B cell (primary cell): ENCODE results near the gene PRAF2. TPM values are rescaled to one million over a fixed set of nuclear protein-coding genes. Genes with fewer than 3 reads are reported as not detected.

ENCODE experiments used
- ATAC-seq: fragments of 200-7000 bp; cut with Tn5 transposase; one replicate; pipeline ENCODE4 v1.10.0; 2021; ENCODE audit warnings: low read depth, mild to moderate bottlenecking, moderate number of reproducible peaks, moderate library complexity
- CTCF ChIA-PET: fragments of 350-600 bp; sonication (Branson Sonifier 250); formaldehyde crosslinking; loops from one replicate; lab custom pipeline; 2021; ENCODE audit warnings: antibody characterized with exemption, inconsistent platforms; lab: Charles Lee
- POLR2A ChIA-PET: fragments of 350-600 bp; sonication (Branson Sonifier 250); formaldehyde crosslinking; loops from one replicate; lab custom pipeline; 2021; ENCODE audit warnings: antibody characterized with exemption; lab: Charles Lee
- DNase-seq: peaks from one replicate; pipeline ENCODE4 v3.0.0; 2013
- H2AFZ ChIP-seq: 2 replicates; pipeline ENCODE4 v1.6.1; 2012; ENCODE audit warnings: mild to moderate bottlenecking, low read depth, low read length; ENCODE audit not compliant: insufficient read depth, poor library complexity, severe bottlenecking
- H3K27ac ChIP-seq, 2 donors: 1 replicate in 1 of 2; 2 replicates in 1 of 2; pipeline ENCODE4 v1.5.1; 2012 to 2013; ENCODE audit warnings: low read length in 2 of 2, mild to moderate bottlenecking in 2 of 2, moderate library complexity in 1 of 2
- H3K27me3 ChIP-seq, 4 experiments: fragments of 200-600 bp in 1 of 4; sonication (generic) in 1 of 4; replicated peaks in 1 of 4; 1 replicate in 2 of 4; 2 replicates in 2 of 4; pipeline versions ENCODE4 v1.6.1 to v1.7.0; 2013 to 2016; ENCODE audit warnings: low read length in 3 of 4, mild to moderate bottlenecking in 2 of 4, mixed read lengths in 1 of 4, moderate library complexity in 1 of 4; ENCODE audit not compliant: insufficient read depth in 4 of 4, control insufficient read depth in 3 of 4; ENCODE audit errors: control extremely low read depth in 1 of 4
- H3K36me3 ChIP-seq, 2 experiments: replicated peaks in 1 of 2; 1 replicate in 1 of 2; 2 replicates in 1 of 2; pipeline versions ENCODE4 v1.6.1 to v1.7.1; 2013; ENCODE audit warnings: low read length in 1 of 2; ENCODE audit not compliant: insufficient read depth in 2 of 2, control insufficient read depth in 1 of 2; ENCODE audit errors: control extremely low read depth in 1 of 2, extremely low read depth in 1 of 2
- H3K4me1 ChIP-seq, 2 donors: fragments of 200-600 bp in 1 of 2; sonication (generic) in 1 of 2; 1 replicate in 1 of 2; 2 replicates in 1 of 2; pipeline versions ENCODE4 v1.5.1 to v1.6.1; 2013 to 2017; ENCODE audit warnings: low read length in 2 of 2; ENCODE audit not compliant: control insufficient read depth in 2 of 2, insufficient read depth in 2 of 2
- H3K4me2 ChIP-seq: replicated peaks from 2 replicates; pipeline ENCODE3; 2012; ENCODE audit warnings: mild to moderate bottlenecking, low read depth, low read length; ENCODE audit not compliant: poor library complexity, severe bottlenecking
- H3K4me3 ChIP-seq, 5 experiments: fragments of 200-600 bp in 1 of 5; sonication (generic) in 1 of 5; 1 replicate in 3 of 5; 2 replicates in 2 of 5; pipeline versions ENCODE4 v1.5.1 to v1.7.0; 2011 to 2016; ENCODE audit warnings: low read length in 4 of 5, mild to moderate bottlenecking in 4 of 5, low read depth in 2 of 5, control low read depth in 1 of 5, moderate library complexity in 1 of 5; ENCODE audit not compliant: insufficient read depth in 1 of 5; ENCODE audit errors: control extremely low read depth in 1 of 5, extremely low read depth in 1 of 5
- H3K79me2 ChIP-seq: fragments of 200-600 bp; sonication (generic); one replicate; pipeline ENCODE4 v1.6.0; 2016; ENCODE audit warnings: low read length; ENCODE audit not compliant: control insufficient read depth, insufficient read depth
- H3K9ac ChIP-seq: fragments of 200-600 bp; sonication (generic); 2 replicates; pipeline ENCODE4 v1.6.1; 2017; ENCODE audit warnings: mild to moderate bottlenecking, low read length, moderate library complexity
- H3K9me3 ChIP-seq, 3 donors: one replicate each; pipeline versions ENCODE4 v1.6.1 to v1.7.1; 2013; ENCODE audit warnings: low read length in 2 of 3; ENCODE audit not compliant: control insufficient read depth in 2 of 3, insufficient read depth in 1 of 3; ENCODE audit errors: control extremely low read depth in 1 of 3
- H4K20me1 ChIP-seq: 2 replicates; pipeline ENCODE4 v1.6.0; 2012; ENCODE audit warnings: mild to moderate bottlenecking, low read length; ENCODE audit not compliant: insufficient read depth, control insufficient read depth, poor library complexity, severe bottlenecking
- H3K27ac Mint-ChIP-seq: one replicate; pipeline ENCODE4 v1.8.0; 2021; ENCODE audit warnings: mixed read lengths
- H3K27me3 Mint-ChIP-seq: one replicate; pipeline ENCODE4 v1.8.0; 2021; ENCODE audit warnings: mixed read lengths
- H3K4me1 Mint-ChIP-seq: one replicate; pipeline ENCODE4 v1.8.0; 2021; ENCODE audit warnings: mixed read lengths
- H3K4me3 Mint-ChIP-seq: one replicate; pipeline ENCODE4 v1.8.0; 2021; ENCODE audit warnings: mixed read lengths
- H3K9me3 Mint-ChIP-seq: one replicate; pipeline ENCODE4 v1.8.0; 2022; ENCODE audit warnings: mixed read lengths; ENCODE audit not compliant: insufficient read depth
- CTCF ChIP-seq: fragments of 200-600 bp; IDR thresholded peaks from one replicate; pipeline ENCODE4 v1.8.0; 2022; ENCODE audit warnings: antibody characterized with exemption, mild to moderate bottlenecking
- EZH2 ChIP-seq: IDR thresholded peaks from 2 replicates; pipeline ENCODE4 v1.6.1; 2012; ENCODE audit warnings: borderline replicate concordance, low read depth, mild to moderate bottlenecking, moderate library complexity, low read length; ENCODE audit not compliant: insufficient read depth, poor library complexity, severe bottlenecking
- WGBS: methylation state at CpG from one replicate; pipeline ENCODE4 v1.1.5; 2013; ENCODE audit warnings: missing lambda C conversion rate; ENCODE audit not compliant: insufficient coverage; 5-methylcytosine and 5-hydroxymethylcytosine counted together
- intact Hi-C: fragments of 100-400 bp; cut with micrococcal nuclease; formaldehyde crosslinking; loops from one replicate; pipeline ENCODE4 v1.10.0; 2022
- polyA plus RNA-seq: library from polyadenylated mRNA; depleted of rRNA; stranded (reverse); fragments of >200 nt; gene quantifications from 2 replicates; pipeline ENCODE4 v1.2.3, GENCODE V29; 2012
- total RNA-seq, 2 donors: library from RNA; stranded (reverse); fragments of 120-200 nt in 1 of 2; gene quantifications; 1 replicate in 1 of 2; 2 replicates in 1 of 2; pipeline versions ENCODE4 v1.2.3 to v1.2.4, GENCODE V29; 2013 to 2022

PRAF2 gene
- total and polyA plus RNA-seq, 2 donors (not counting 1 experiment from before 2014, with no cell fraction given) = 19.0 to 19.4 TPM

GRCh38 chrX:49039598-49040375 lies 34.0 kb downstream of the PRAF2 start:
- ATAC-seq (no peak), DNase-seq (peak; percentile 27)
- no peaks in the 10 kb centered on the region for H3K9me3 Mint-ChIP-seq
- no peak overlapping the region for H3K4me3 Mint-ChIP-seq
- peaks cover 0 to 17% of the 10 kb centered on the region in 2 experiments for H3K36me3 ChIP-seq
- H3K4me1 Mint-ChIP-seq = peaks cover 28% of the 10 kb centered on the region
- no peak overlapping the region for H3K9ac ChIP-seq
- ChIA-PET CTCF (no interaction called here), POLR2A (no interaction called here)
- WGBS = no CpG with 5 or more reads among the region's 9 CpGs
- no peak overlapping the region for H3K27ac ChIP-seq
- peak overlapping the region; percentile 56 for H3K27ac Mint-ChIP-seq
- peak overlapping the region; percentile 15 for H3K4me2 ChIP-seq
- H3K9me3 ChIP-seq = no peaks in the 10 kb centered on the region
- intact Hi-C loops = loop anchor here (5.0 to 10.0 kb wide), 2 partner anchors 237 to 1385 kb away; partner anchors contain the start of genes ELK1, HDAC6 and UXT
- TF ChIP-seq CTCF (no peak), EZH2 (no peak)
- H2AFZ ChIP-seq = no peak overlapping the region
- no peak overlapping the region for H3K4me3 ChIP-seq
- no peaks in the 10 kb centered on the region for H3K27me3 ChIP-seq
- H3K79me2 ChIP-seq = peaks cover 8% of the 10 kb centered on the region
- H3K27me3 Mint-ChIP-seq = no peaks in the 10 kb centered on the region
- no peaks in the 10 kb centered on the region for H4K20me1 ChIP-seq
- peaks cover 12 to 25% of the 10 kb centered on the region in 2 donors for H3K4me1 ChIP-seq

- peaks cover 3 to 21% of the 10 kb centered on the region in 2 experiments for H3K36me3 ChIP-seq
- no peak overlapping the region for H3K27ac ChIP-seq
- no peak overlapping the region for H3K4me3 ChIP-seq
- H2AFZ ChIP-seq = no peak overlapping the region
- Mint-ChIP-seq H3K27ac (no peak overlapping the region), H3K9me3 (no peaks in the 10 kb centered on the region), H3K27me3 (no peaks in the 10 kb centered on the region), H3K4me3 (no peak overlapping the region), H3K4me1 (peaks cover 30% of the 10 kb centered on the region)
- H3K9me3 ChIP-seq = no peaks in the 10 kb centered on the region
- intact Hi-C loops = no loop called here
- ATAC-seq (no peak), DNase-seq (no peak)
- peaks cover 12 to 26% of the 10 kb centered on the region in 2 donors for H3K4me1 ChIP-seq
- H3K4me2 ChIP-seq = no peak overlapping the region
- no peaks in the 10 kb centered on the region for H4K20me1 ChIP-seq
- H3K9ac ChIP-seq = no peak overlapping the region
- POLR2A ChIA-PET = no interaction called here
- TF ChIP-seq EZH2 (no peak), CTCF (no peak)
- 96% methylated on average over 5 of the region's 15 CpGs for WGBS
- no peaks in the 10 kb centered on the region for H3K27me3 ChIP-seq
- peaks cover 6% of the 10 kb centered on the region for H3K79me2 ChIP-seq
- CTCF ChIA-PET = no interaction called here
Observed at GRCh38 chrX:49037883-49038475, 35.8 kb downstream of the PRAF2 start.
